ENCODE data around the gene KLHL40. TPM values are rescaled to one million over a fixed set of nuclear protein-coding genes. Genes with fewer than 3 reads are reported as not detected.

The KLHL40 gene
- total and polyA plus RNA-seq, 10 of the 15 experiments (the other 5 are each of a cell fraction or from before 2014, with no cell fraction given): not detected

GRCh38 chr3:42665050-42665878 lies 20.1 kb upstream of the KLHL40 start (continued):
- TF ChIP-seq TARDBP (IDR thresholded peaks at IDR 0.05; ENCODE audit: borderline replicate concordance) (no peak), SIN3A (IDR thresholded peaks at IDR 0.05; ENCODE audit: low read depth, low read length) (no peak), IRF4 (IDR thresholded peaks at IDR 0.05; ENCODE audit: low read depth, low read length) (no peak), ZBTB11 (CRISPR knock-in tag; IDR thresholded peaks at IDR 0.05) (no peak), FOXM1 (IDR thresholded peaks at IDR 0.05; ENCODE audit: low read depth, low read length) (no peak), ELK1 (IDR thresholded peaks at IDR 0.05; ENCODE audit: low read depth, low read length) (no peak), POLR2AphosphoS5 (IDR thresholded peaks at IDR 0.05; ENCODE audit: low read length) (no peak), SMAD1 (IDR thresholded peaks at IDR 0.05; ENCODE audit: low read depth, partially characterized antibody) (no peak)
